ENCODE results near the gene CTIF.

DNA sequence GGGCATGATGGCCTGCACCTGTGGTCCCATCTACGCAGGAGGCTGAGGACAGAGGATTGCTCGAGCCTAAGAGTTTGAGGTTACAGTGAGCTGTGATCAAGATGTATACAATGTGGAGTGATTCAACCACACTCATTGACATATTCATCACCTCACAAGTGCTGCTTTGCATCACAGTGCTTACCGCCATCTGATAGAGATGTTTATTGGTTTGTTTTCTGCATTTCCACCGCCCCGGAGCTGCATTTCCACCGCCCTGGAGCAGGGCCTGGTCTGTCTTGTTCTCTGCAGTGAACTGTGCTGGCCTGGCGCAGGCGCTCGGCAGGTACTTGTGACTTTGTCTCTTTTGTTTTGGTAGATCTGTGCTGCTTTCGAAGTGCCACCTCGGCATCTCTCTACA lies 315.9 kb downstream of the CTIF start:
- TF ChIP-seq, protein P1, sequence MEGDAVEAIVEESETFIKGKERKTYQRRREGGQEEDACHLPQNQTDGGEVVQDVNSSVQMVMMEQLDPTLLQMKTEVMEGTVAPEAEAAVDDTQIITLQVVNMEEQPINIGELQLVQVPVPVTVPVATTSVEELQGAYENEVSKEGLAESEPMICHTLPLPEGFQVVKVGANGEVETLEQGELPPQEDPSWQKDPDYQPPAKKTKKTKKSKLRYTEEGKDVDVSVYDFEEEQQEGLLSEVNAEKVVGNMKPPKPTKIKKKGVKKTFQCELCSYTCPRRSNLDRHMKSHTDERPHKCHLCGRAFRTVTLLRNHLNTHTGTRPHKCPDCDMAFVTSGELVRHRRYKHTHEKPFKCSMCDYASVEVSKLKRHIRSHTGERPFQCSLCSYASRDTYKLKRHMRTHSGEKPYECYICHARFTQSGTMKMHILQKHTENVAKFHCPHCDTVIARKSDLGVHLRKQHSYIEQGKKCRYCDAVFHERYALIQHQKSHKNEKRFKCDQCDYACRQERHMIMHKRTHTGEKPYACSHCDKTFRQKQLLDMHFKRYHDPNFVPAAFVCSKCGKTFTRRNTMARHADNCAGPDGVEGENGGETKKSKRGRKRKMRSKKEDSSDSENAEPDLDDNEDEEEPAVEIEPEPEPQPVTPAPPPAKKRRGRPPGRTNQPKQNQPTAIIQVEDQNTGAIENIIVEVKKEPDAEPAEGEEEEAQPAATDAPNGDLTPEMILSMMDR (IDR thresholded peaks at IDR 0.05; ENCODE audit: insufficient read depth, low read length, poor library complexity, severe bottlenecking): no peak
- TF ChIP-seq EZH2phosphoT487 (conservative IDR thresholded peaks at IDR 0.05; ENCODE audit: low read length): no peak
